ENCODE results near the gene SLC25A24. TPM values are rescaled to one million over a fixed set of nuclear protein-coding genes. Genes with fewer than 3 reads are reported as not detected.
"Not testable (repeated sequence)": the region's sequence is repeated elsewhere in the genome, so short reads cannot be mapped to it uniquely, and the experiment has no call there.

Gene SLC25A24
- 47.6 and 48.6 TPM in 2 replicates for total RNA-seq
- long read RNA-seq, full-length matches to known transcripts, result 88 of 103 reads
- long read RNA-seq, partial matches to known transcripts, result 10 of 103 reads
- long read RNA-seq, other reads (novel, unspliced or antisense), result 5 of 103 reads

GRCh38 chr1:108199781-108200686, at the start of gene SLC25A24:
Gene SLC25A24 (minus strand): TSS chr1:108200343. CDS start chr1:108200138, 205 bp downstream.
- peak within 1 kb of the TSS; percentile 93 for H3K27ac Mint-ChIP-seq (ENCODE audit: unreplicated experiment)

DNA sequence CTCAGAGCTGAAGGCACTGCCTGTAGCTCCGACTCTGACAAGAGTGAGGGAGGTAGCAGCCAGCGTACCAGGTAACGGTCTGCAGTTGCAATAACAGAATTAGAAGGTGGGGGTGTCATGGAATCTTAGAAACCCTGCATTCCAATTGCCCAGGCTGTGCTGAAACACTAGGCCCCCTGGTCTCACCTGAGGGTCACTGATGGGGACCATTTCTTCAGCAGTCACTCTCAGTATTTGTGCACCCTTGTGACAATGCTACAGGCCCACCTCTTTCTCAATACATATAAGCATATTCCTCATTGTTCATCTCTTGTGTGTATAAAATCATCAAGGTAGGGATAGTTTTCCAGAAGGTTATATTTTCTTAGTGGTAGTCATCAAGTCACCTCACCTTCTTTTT, 43.8 kb upstream of the SLC25A24 start, which contains the start of gene NBPF4:
TSS of gene NBPF4 (minus strand) at position 101 of the 400 bp plus-strand sequence. CDS start 315 bp downstream, outside the sequence.
- not testable (repeated sequence) for H3K36me3 Mint-ChIP-seq (ENCODE audit: low read depth); DNase-seq (ENCODE audit: low read depth, low spot score); H3K27me3 Mint-ChIP-seq (ENCODE audit: low read depth); H3K4me1 Mint-ChIP-seq; H3K4me3 Mint-ChIP-seq; H3K9me3 Mint-ChIP-seq; H3K27ac Mint-ChIP-seq (ENCODE audit: unreplicated experiment)

More at GRCh38 chr1:108199781-108200686, at the start of gene SLC25A24:
- Mint-ChIP-seq H3K4me3 (peak within 1 kb of the TSS; percentile 93), H3K4me1 (peaks cover 46% of the 10 kb centered on the region), H3K9me3 (peaks cover 11% of the 10 kb centered on the region), H3K27me3 (ENCODE audit: low read depth) (peaks cover 3% of the 10 kb centered on the region), H3K36me3 (ENCODE audit: low read depth) (peaks cover 34% of the 10 kb centered on the region)
- DNase-seq (ENCODE audit: low read depth, low spot score), result peak; percentile 65
- no peak for TF ChIP-seq CTCF (conservative IDR thresholded peaks at IDR 0.05)

DNA sequence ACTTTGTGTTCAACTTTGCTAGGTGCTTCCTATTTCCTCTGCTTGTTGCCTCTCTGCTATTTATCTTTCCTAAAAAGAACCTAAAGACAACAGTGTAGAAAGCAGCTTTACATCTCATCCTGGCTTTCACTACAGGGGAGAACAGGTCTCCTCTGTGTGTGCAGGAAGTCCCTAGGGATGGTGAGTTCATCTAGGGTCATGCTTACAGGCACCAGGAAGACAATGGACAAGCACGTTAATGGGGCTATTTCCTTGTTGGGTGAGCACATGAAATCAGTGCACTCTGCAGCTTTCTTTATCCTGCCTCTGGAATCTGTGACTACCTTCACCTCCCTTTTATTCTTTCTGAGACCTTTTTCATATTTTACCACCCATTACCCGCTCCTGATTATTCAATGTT, 39.3 kb upstream of the SLC25A24 start:
- H3K27ac Mint-ChIP-seq (ENCODE audit: unreplicated experiment); H3K36me3 Mint-ChIP-seq (ENCODE audit: low read depth); H3K9me3 Mint-ChIP-seq; H3K27me3 Mint-ChIP-seq (ENCODE audit: low read depth); H3K4me1 Mint-ChIP-seq; H3K4me3 Mint-ChIP-seq; DNase-seq (ENCODE audit: low read depth, low spot score): not testable (repeated sequence)

- not testable (repeated sequence) for H3K27me3 Mint-ChIP-seq (ENCODE audit: low read depth); H3K9me3 Mint-ChIP-seq; H3K4me1 Mint-ChIP-seq; DNase-seq (ENCODE audit: low read depth, low spot score); H3K36me3 Mint-ChIP-seq (ENCODE audit: low read depth); H3K4me3 Mint-ChIP-seq; H3K27ac Mint-ChIP-seq (ENCODE audit: unreplicated experiment)
Measured at GRCh38 chr1:108235308-108235707, 35.2 kb upstream of the SLC25A24 start.

GRCh38 chr1:108232183-108232582, 32.0 kb upstream of the SLC25A24 start:
- not testable (repeated sequence) for DNase-seq (ENCODE audit: low read depth, low spot score); H3K36me3 Mint-ChIP-seq (ENCODE audit: low read depth); H3K27ac Mint-ChIP-seq (ENCODE audit: unreplicated experiment); H3K4me1 Mint-ChIP-seq; H3K27me3 Mint-ChIP-seq (ENCODE audit: low read depth); H3K4me3 Mint-ChIP-seq; H3K9me3 Mint-ChIP-seq

DNA sequence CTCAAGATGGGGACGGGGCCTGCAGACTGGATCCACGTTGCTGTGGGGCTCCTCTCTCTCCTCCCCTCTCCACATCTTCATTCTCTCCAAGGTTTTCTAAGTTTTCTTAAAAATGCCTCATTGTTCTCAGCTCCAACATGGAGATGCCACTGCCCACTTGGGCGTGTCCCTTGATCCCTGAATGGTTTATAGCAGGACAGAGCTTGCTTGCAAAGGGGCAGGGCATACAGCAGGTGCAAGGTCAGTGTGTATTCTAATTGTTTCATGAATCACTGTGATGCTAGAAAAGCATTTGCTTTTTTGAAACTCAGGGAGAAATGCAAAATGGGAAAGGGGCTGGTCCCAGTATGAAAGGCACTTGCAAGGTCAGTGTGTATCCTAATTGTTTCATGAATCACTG, 29.8 kb upstream of the SLC25A24 start:
- H3K4me1 Mint-ChIP-seq; H3K27ac Mint-ChIP-seq (ENCODE audit: unreplicated experiment); H3K9me3 Mint-ChIP-seq; H3K4me3 Mint-ChIP-seq; H3K27me3 Mint-ChIP-seq (ENCODE audit: low read depth); H3K36me3 Mint-ChIP-seq (ENCODE audit: low read depth); DNase-seq (ENCODE audit: low read depth, low spot score): not testable (repeated sequence)

DNA sequence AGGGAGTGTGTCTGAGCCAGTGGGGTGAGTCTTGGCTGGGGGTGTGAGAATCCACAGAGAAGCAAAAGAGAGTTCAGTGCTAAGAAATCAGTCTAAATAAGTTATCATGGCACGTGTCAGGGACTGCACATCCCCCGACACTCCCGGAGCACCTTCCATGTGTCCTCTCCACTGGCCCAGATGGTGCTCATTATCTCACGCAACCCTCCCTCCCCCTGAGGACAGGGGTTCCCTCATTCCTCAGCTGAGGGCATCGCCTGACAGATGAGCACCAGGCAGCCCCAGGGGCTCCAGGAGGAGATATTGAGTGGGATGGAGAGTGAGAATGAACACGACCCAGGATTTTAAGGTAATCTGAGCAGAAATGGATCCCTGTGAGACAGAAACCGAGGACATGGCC, 27.6 kb upstream of the SLC25A24 start:
- not testable (repeated sequence) for H3K4me1 Mint-ChIP-seq; H3K36me3 Mint-ChIP-seq (ENCODE audit: low read depth); H3K9me3 Mint-ChIP-seq; H3K4me3 Mint-ChIP-seq; H3K27ac Mint-ChIP-seq (ENCODE audit: unreplicated experiment); DNase-seq (ENCODE audit: low read depth, low spot score); H3K27me3 Mint-ChIP-seq (ENCODE audit: low read depth)

DNA sequence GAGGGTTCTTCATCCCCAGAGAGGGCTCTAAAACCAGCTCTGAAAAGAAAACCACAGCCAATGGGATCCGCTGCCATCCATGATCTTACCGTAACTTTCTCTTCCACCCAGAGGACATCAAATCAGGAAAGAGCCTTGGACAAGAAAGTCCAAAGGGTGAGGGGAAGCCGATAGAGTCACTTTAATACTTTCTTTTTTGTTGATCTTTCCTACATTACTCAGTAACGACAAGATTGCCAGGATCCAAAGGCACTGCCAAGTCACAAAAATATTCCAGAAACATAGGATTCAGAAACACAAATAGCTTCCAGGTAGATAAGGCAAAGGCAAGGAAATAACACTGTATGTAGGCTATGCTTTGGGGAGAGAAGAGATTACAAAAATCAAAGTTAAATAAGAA, 26.7 kb upstream of the SLC25A24 start:
- H3K27ac Mint-ChIP-seq (ENCODE audit: unreplicated experiment), result not testable (repeated sequence)

GRCh38 chr1:108223226-108223625, 23.1 kb upstream of the SLC25A24 start:
- H3K9me3 Mint-ChIP-seq; H3K27ac Mint-ChIP-seq (ENCODE audit: unreplicated experiment); H3K27me3 Mint-ChIP-seq (ENCODE audit: low read depth); DNase-seq (ENCODE audit: low read depth, low spot score); H3K4me3 Mint-ChIP-seq; H3K4me1 Mint-ChIP-seq; H3K36me3 Mint-ChIP-seq (ENCODE audit: low read depth): not testable (repeated sequence)

More for the DNA sequence above, 26.7 kb upstream of the SLC25A24 start:
- not testable (repeated sequence) for H3K4me1 Mint-ChIP-seq; H3K36me3 Mint-ChIP-seq (ENCODE audit: low read depth); H3K9me3 Mint-ChIP-seq; H3K4me3 Mint-ChIP-seq; DNase-seq (ENCODE audit: low read depth, low spot score); H3K27me3 Mint-ChIP-seq (ENCODE audit: low read depth)

- not testable (repeated sequence) for H3K4me1 Mint-ChIP-seq; H3K36me3 Mint-ChIP-seq (ENCODE audit: low read depth); H3K4me3 Mint-ChIP-seq; H3K27ac Mint-ChIP-seq (ENCODE audit: unreplicated experiment); DNase-seq (ENCODE audit: low read depth, low spot score); H3K9me3 Mint-ChIP-seq; H3K27me3 Mint-ChIP-seq (ENCODE audit: low read depth)
Measured at GRCh38 chr1:108217515-108218174, 17.5 kb upstream of the SLC25A24 start.

GRCh38 chr1:108217007-108217406, 16.9 kb upstream of the SLC25A24 start:
- H3K4me3 Mint-ChIP-seq; H3K36me3 Mint-ChIP-seq (ENCODE audit: low read depth); H3K4me1 Mint-ChIP-seq; H3K27ac Mint-ChIP-seq (ENCODE audit: unreplicated experiment); DNase-seq (ENCODE audit: low read depth, low spot score); H3K9me3 Mint-ChIP-seq: not testable (repeated sequence)
- H3K27me3 Mint-ChIP-seq (ENCODE audit: low read depth), result peaks cover 11% of the 10 kb centered on the region

Data from neural crest cell (in vitro differentiated cells).